VCaP (cell line): ENCODE measurements around the gene ARHGAP12.

Source experiments
- H3K27ac ChIP-seq: fragments of 450-650 bp; 2 replicates; pipeline ENCODE4 v1.5.1; 2017
- CTCF ChIP-seq: fragments of 450-650 bp; conservative IDR thresholded peaks from 2 replicates; pipeline ENCODE4 v1.5.1; 2017; ENCODE audit warnings: mild to moderate bottlenecking, moderate library complexity

The ARHGAP12 gene

GRCh38 chr10:31921031-31921430, 7.6 kb downstream of the ARHGAP12 start:
- TF ChIP-seq CTCF = no peak
- no peak overlapping the region for H3K27ac ChIP-seq

GRCh38 chr10:31920538-31920937, 8.1 kb downstream of the ARHGAP12 start:
- H3K27ac ChIP-seq = no peak overlapping the region
- TF ChIP-seq CTCF = no peak

GRCh38 chr10:31918671-31919409, 9.8 kb downstream of the ARHGAP12 start:
- no peak for TF ChIP-seq CTCF
- H3K27ac ChIP-seq = no peak overlapping the region

GRCh38 chr10:31914370-31914769, 14.3 kb downstream of the ARHGAP12 start:
- no peak overlapping the region for H3K27ac ChIP-seq
- no peak for TF ChIP-seq CTCF

- no peak for TF ChIP-seq CTCF
- H3K27ac ChIP-seq = no peak overlapping the region
Measured at GRCh38 chr10:31912898-31913850, 15.5 kb downstream of the ARHGAP12 start.

- H3K27ac ChIP-seq = no peak overlapping the region
- no peak for TF ChIP-seq CTCF
Measured at GRCh38 chr10:31912289-31912688, 16.3 kb downstream of the ARHGAP12 start.

- no peak overlapping the region for H3K27ac ChIP-seq
- no peak for TF ChIP-seq CTCF
Measured at GRCh38 chr10:31910016-31910415, 18.6 kb downstream of the ARHGAP12 start.
